Calu3 (cell line): ENCODE data around the gene FXYD1. TPM values are rescaled to one million over a fixed set of nuclear protein-coding genes. Genes with fewer than 3 reads are reported as not detected.

Source experiments
- BruUV-seq: library from RNA; stranded (reverse); fragments of 400-500 nt; replicated peaks from 2 replicates; lab custom pipeline; 2021; lab: Mats Ljungman, UMichigan
- CTCF ChIA-PET: fragments of 300-600 bp; sonication (Branson Sonifier 250); formaldehyde crosslinking; loops from one replicate; lab custom pipeline; 2022; ENCODE audit warnings: antibody characterized with exemption; lab: Charles Lee
- DNase-seq: peaks from one replicate; pipeline ENCODE4 v3.0.0; 2022
- H3K27ac Mint-ChIP-seq: one replicate; pipeline ENCODE4 v1.8.0; 2022; ENCODE audit warnings: mixed read lengths; ENCODE audit not compliant: unreplicated experiment
- H3K27me3 Mint-ChIP-seq: one replicate; pipeline ENCODE4 v1.8.0; 2022; ENCODE audit warnings: mixed read lengths; ENCODE audit not compliant: unreplicated experiment
- H3K36me3 Mint-ChIP-seq: one replicate; pipeline ENCODE4 v1.8.0; 2022; ENCODE audit warnings: mild to moderate bottlenecking, moderate library complexity, mixed read lengths; ENCODE audit not compliant: insufficient read depth, unreplicated experiment
- H3K4me1 Mint-ChIP-seq: one replicate; pipeline ENCODE4 v1.8.0; 2022; ENCODE audit warnings: mild to moderate bottlenecking, low read depth, mixed read lengths; ENCODE audit not compliant: unreplicated experiment
- H3K4me3 Mint-ChIP-seq: one replicate; pipeline ENCODE4 v1.8.0; 2022; ENCODE audit warnings: mild to moderate bottlenecking, low read depth, moderate library complexity, mixed read lengths; ENCODE audit not compliant: unreplicated experiment
- H3K9me3 Mint-ChIP-seq: one replicate; pipeline ENCODE4 v1.8.0; 2022; ENCODE audit warnings: low read depth, mixed read lengths; ENCODE audit not compliant: unreplicated experiment
- CTCF ChIP-seq: fragments of 200-600 bp; IDR thresholded peaks from one replicate; pipeline ENCODE4 v1.8.0; 2022; ENCODE audit warnings: antibody characterized with exemption; ENCODE audit not compliant: unreplicated experiment
- intact Hi-C: fragments of 100-400 bp; cut with micrococcal nuclease; formaldehyde crosslinking; loops from one replicate; pipeline ENCODE4 v1.10.0; 2022; ENCODE audit not compliant: unreplicated experiment
- total RNA-seq: library from RNA; stranded (reverse); gene quantifications from 2 replicates; pipeline ENCODE4 v1.2.3, GENCODE V29; 2022

The FXYD1 gene
- total RNA-seq, 1 experiment from 2014 or later, result 1.6 TPM

- Mint-ChIP-seq H3K27ac (peak overlapping the region; percentile 96), H3K4me3 (peak overlapping the region; percentile 99), H3K27me3 (no peaks in the 10 kb centered on the region), H3K9me3 (no peaks in the 10 kb centered on the region), H3K36me3 (peaks cover 66% of the 10 kb centered on the region), H3K4me1 (peaks cover 36% of the 10 kb centered on the region)
- TF ChIP-seq CTCF, result no peak
- no peak for DNase-seq
- intact Hi-C loops, result no loop called here
- CTCF ChIA-PET, result no interaction called here
- BruUV-seq, result no TSS peak
These were observed 16.8 kb downstream of the FXYD1 start for GRCh38 chr19:35155441-35155840.

- no peaks in the 10 kb centered on the region for H3K9me3 Mint-ChIP-seq
- DNase-seq, result no peak
- H3K4me1 Mint-ChIP-seq, result peaks cover 41% of the 10 kb centered on the region
- BruUV-seq, result TSS peak; percentile 21
- intact Hi-C loops, result no loop called here
- H3K4me3 Mint-ChIP-seq, result peak overlapping the region; percentile 99
- H3K27me3 Mint-ChIP-seq, result no peaks in the 10 kb centered on the region
- peak overlapping the region; percentile 96 for H3K27ac Mint-ChIP-seq
- H3K36me3 Mint-ChIP-seq, result peaks cover 73% of the 10 kb centered on the region
- CTCF ChIA-PET, result interaction anchor here (0.5 kb wide), 2 partner anchors 28 to 96 kb away, joined by 3 to 4 read pairs; no protein-coding TSS in a partner anchor
- no peak for TF ChIP-seq CTCF
These were observed 17.5 kb downstream of the FXYD1 start for GRCh38 chr19:35155981-35156672.

- intact Hi-C loops, result no loop called here
- peak overlapping the region; percentile 96 for H3K27ac Mint-ChIP-seq
These were observed 18.0 kb downstream of the FXYD1 start for GRCh38 chr19:35156673-35157014.

GRCh38 chr19:35157431-35157830 is 18.8 kb downstream of the FXYD1 start:
- TF ChIP-seq CTCF, result no peak
- Mint-ChIP-seq H3K36me3 (peaks cover 86% of the 10 kb centered on the region), H3K27me3 (no peaks in the 10 kb centered on the region), H3K4me1 (peaks cover 54% of the 10 kb centered on the region), H3K9me3 (peaks cover 7% of the 10 kb centered on the region), H3K4me3 (no peak overlapping the region), H3K27ac (no peak overlapping the region)
- intact Hi-C loops, result no loop called here
- CTCF ChIA-PET, result no interaction called here
- no TSS peak for BruUV-seq
- DNase-seq, result no peak

More at GRCh38 chr19:35156673-35157014, 18.0 kb downstream of the FXYD1 start:
- no TSS peak for BruUV-seq
- CTCF ChIA-PET, result interaction anchor here (0.5 kb wide), 1 partner anchor 96 kb away, joined by 4 read pairs; no protein-coding TSS in a partner anchor
- peaks cover 46% of the 10 kb centered on the region for H3K4me1 Mint-ChIP-seq
- no peak for DNase-seq
- no peak for TF ChIP-seq CTCF
- H3K27me3 Mint-ChIP-seq, result no peaks in the 10 kb centered on the region
- H3K4me3 Mint-ChIP-seq, result peak overlapping the region; percentile 99
- peaks cover 78% of the 10 kb centered on the region for H3K36me3 Mint-ChIP-seq
- H3K9me3 Mint-ChIP-seq, result peaks cover 3% of the 10 kb centered on the region
